Neural progenitor cell (in vitro differentiated cells): ENCODE data around the gene NAPG. TPM values are rescaled to one million over a fixed set of nuclear protein-coding genes. Genes with fewer than 3 reads are reported as not detected.
A peak's percentile ranks its signal among the peaks of the same experiment; 100 is the strongest.

Experiments
- DNase-seq: peaks from one replicate; pipeline ENCODE4 v3.0.0-alpha.2; 2016; ENCODE audit warnings: low spot score
- H2AFZ ChIP-seq: fragments of 200-600 bp; sonication (generic); replicated peaks from 2 replicates; pipeline ENCODE4 v1.6.1; 2016; ENCODE audit warnings: antibody characterized with exemption
- H3F3A ChIP-seq: fragments of 200-600 bp; sonication (generic); 2 replicates; pipeline ENCODE4 v1.6.1; 2016; ENCODE audit warnings: antibody characterized with exemption, low read depth
- H3K27ac ChIP-seq: fragments of 200-600 bp; sonication (generic); 2 replicates; pipeline ENCODE4 v1.5.1; 2016; ENCODE audit warnings: mild to moderate bottlenecking
- H3K27me3 ChIP-seq: fragments of 200-600 bp; sonication (generic); 2 replicates; pipeline ENCODE4 v1.6.1; 2016; ENCODE audit warnings: mild to moderate bottlenecking, moderate library complexity
- H3K36me3 ChIP-seq: fragments of 200-600 bp; sonication (generic); 2 replicates; pipeline ENCODE4 v1.5.1; 2016
- H3K4me1 ChIP-seq: fragments of 200-600 bp; sonication (generic); 2 replicates; pipeline ENCODE4 v1.6.1; 2016; ENCODE audit warnings: mixed run types
- H3K4me2 ChIP-seq: fragments of 200-600 bp; sonication (generic); 2 replicates; pipeline ENCODE4 v1.6.1; 2016
- H3K4me3 ChIP-seq: fragments of 200-600 bp; sonication (generic); 2 replicates; pipeline ENCODE4 v1.5.1; 2016
- H3K79me2 ChIP-seq: fragments of 200-600 bp; sonication (generic); 2 replicates; pipeline ENCODE4 v1.6.1; 2016; ENCODE audit warnings: low read depth
- H3K9ac ChIP-seq: fragments of 200-600 bp; sonication (generic); 2 replicates; pipeline ENCODE4 v1.6.1; 2016
- H3K9me3 ChIP-seq: fragments of 200-600 bp; sonication (generic); 2 replicates; pipeline ENCODE4 v1.5.1; 2016; ENCODE audit warnings: low read depth
- H4K20me1 ChIP-seq: fragments of 200-600 bp; sonication (generic); 2 replicates; pipeline ENCODE4 v1.6.1; 2016; ENCODE audit warnings: low read depth
- H3K27ac Mint-ChIP-seq: 3 replicates; pipeline ENCODE4 v1.8.0; 2021; ENCODE audit warnings: mixed read lengths
- H3K27me3 Mint-ChIP-seq: 2 replicates; pipeline ENCODE4 v1.8.0; 2022; ENCODE audit warnings: low read depth, mild to moderate bottlenecking, inconsistent platforms, moderate library complexity, mixed read lengths; ENCODE audit not compliant: insufficient read depth
- H3K36me3 Mint-ChIP-seq: 3 replicates; pipeline ENCODE4 v1.8.0; 2021; ENCODE audit warnings: mixed read lengths
- H3K4me1 Mint-ChIP-seq: 3 replicates; pipeline ENCODE4 v1.8.0; 2021; ENCODE audit warnings: mixed read lengths
- H3K4me3 Mint-ChIP-seq: 3 replicates; pipeline ENCODE4 v1.8.0; 2021; ENCODE audit warnings: mild to moderate bottlenecking, moderate library complexity, mixed read lengths
- H3K9me3 Mint-ChIP-seq: 3 replicates; pipeline ENCODE4 v1.8.0; 2020; ENCODE audit warnings: mixed read lengths
- CTCF ChIP-seq: fragments of 200-600 bp; sonication (generic); IDR thresholded peaks from 2 replicates; pipeline ENCODE4 v1.5.1; 2017; ENCODE audit warnings: antibody characterized with exemption, mild to moderate bottlenecking
- EZH2 ChIP-seq: fragments of 200-600 bp; sonication (generic); IDR thresholded peaks from 2 replicates; pipeline ENCODE4 v1.6.1; 2017; ENCODE audit warnings: antibody characterized with exemption, mild to moderate bottlenecking, moderate library complexity
- EZH2phosphoT487 ChIP-seq: fragments of 200-600 bp; sonication (generic); IDR thresholded peaks from 2 replicates; pipeline ENCODE4 v1.6.1; 2017; ENCODE audit warnings: antibody characterized with exemption
- total RNA-seq: library from RNA; depleted of rRNA; stranded (reverse); fragments of >200 nt; gene quantifications from 2 replicates; pipeline ENCODE4 v1.2.3, GENCODE V29; 2015; ENCODE audit warnings: low replicate concordance

NAPG gene
- total RNA-seq, 1 donor from 2014 or later = 56.6 TPM

- Histone ChIP-seq H3K79me2 (peaks cover 71% of the 10 kb centered on the region), H3K27ac (no peak overlapping the region), H4K20me1 (peaks cover 28% of the 10 kb centered on the region), H3K4me3 (no peak overlapping the region), H3K4me1 (peaks cover 5% of the 10 kb centered on the region), H3K4me2 (no peak overlapping the region), H3K9me3 (no peaks in the 10 kb centered on the region), H2AFZ (no peak overlapping the region), H3K27me3 (no peaks in the 10 kb centered on the region), H3K36me3 (peaks cover 5% of the 10 kb centered on the region), H3K9ac (no peak overlapping the region), H3F3A (peaks cover 9% of the 10 kb centered on the region)
- Mint-ChIP-seq H3K4me1 (peaks cover 25% of the 10 kb centered on the region), H3K27ac (no peak overlapping the region), H3K4me3 (peak overlapping the region; percentile 9), H3K36me3 (peaks cover 3% of the 10 kb centered on the region), H3K27me3 (no peaks in the 10 kb centered on the region), H3K9me3 (no peaks in the 10 kb centered on the region)
- TF ChIP-seq CTCF (no peak), EZH2 (no peak), EZH2phosphoT487 (no peak)
- no peak for DNase-seq
Measured at GRCh38 chr18:10528439-10528838, 2.6 kb downstream of the NAPG start.

- Histone ChIP-seq H3K27ac (no peak overlapping the region), H3K79me2 (peaks cover 85% of the 10 kb centered on the region)
Measured at GRCh38 chr18:10530002-10530401, 4.2 kb downstream of the NAPG start.

GRCh38 chr18:10530852-10531251, 5.0 kb downstream of the NAPG start:
- H3K4me3 Mint-ChIP-seq = no peak overlapping the region
- Histone ChIP-seq H3K4me2 (no peak overlapping the region), H3K4me1 (peaks cover 5% of the 10 kb centered on the region), H3K4me3 (no peak overlapping the region), H3K9ac (no peak overlapping the region), H3F3A (peaks cover 7% of the 10 kb centered on the region), H3K36me3 (peaks cover 5% of the 10 kb centered on the region), H3K9me3 (no peaks in the 10 kb centered on the region), H3K79me2 (peaks cover 89% of the 10 kb centered on the region), H4K20me1 (peaks cover 28% of the 10 kb centered on the region), H3K27ac (no peak overlapping the region), H3K27me3 (no peaks in the 10 kb centered on the region), H2AFZ (no peak overlapping the region)
- peaks cover 18% of the 10 kb centered on the region for H3K4me1 Mint-ChIP-seq
- no peak overlapping the region for H3K27ac Mint-ChIP-seq
- no peaks in the 10 kb centered on the region for H3K9me3 Mint-ChIP-seq
- no peaks in the 10 kb centered on the region for H3K27me3 Mint-ChIP-seq
- no peak for DNase-seq
- TF ChIP-seq EZH2 (no peak), EZH2phosphoT487 (no peak), CTCF (no peak)
- H3K36me3 Mint-ChIP-seq = peaks cover 7% of the 10 kb centered on the region

More at GRCh38 chr18:10530002-10530401, 4.2 kb downstream of the NAPG start:
- no peak overlapping the region for H3K4me3 Mint-ChIP-seq
- Histone ChIP-seq H3K4me1 (peaks cover 5% of the 10 kb centered on the region), H3K27me3 (no peaks in the 10 kb centered on the region), H3K36me3 (peaks cover 5% of the 10 kb centered on the region), H4K20me1 (peaks cover 28% of the 10 kb centered on the region), H3K9ac (no peak overlapping the region), H3F3A (peaks cover 9% of the 10 kb centered on the region), H2AFZ (no peak overlapping the region), H3K9me3 (no peaks in the 10 kb centered on the region), H3K4me3 (no peak overlapping the region), H3K4me2 (no peak overlapping the region)
- H3K27ac Mint-ChIP-seq = no peak overlapping the region
- peaks cover 5% of the 10 kb centered on the region for H3K36me3 Mint-ChIP-seq
- no peak for TF ChIP-seq EZH2
- TF ChIP-seq CTCF = no peak
- TF ChIP-seq EZH2phosphoT487 = no peak
- peaks cover 25% of the 10 kb centered on the region for H3K4me1 Mint-ChIP-seq
- no peaks in the 10 kb centered on the region for H3K9me3 Mint-ChIP-seq
- DNase-seq = no peak
- no peaks in the 10 kb centered on the region for H3K27me3 Mint-ChIP-seq
